Endodermal cell (in vitro differentiated cells): ENCODE results near the gene MDH2. TPM values are rescaled to one million over a fixed set of nuclear protein-coding genes. Genes with fewer than 3 reads are reported as not detected.

ENCODE experiments used
- DNase-seq: peaks from one replicate; pipeline ENCODE4 v3.0.0-alpha.2; 2017
- H3K27ac ChIP-seq: 2 replicates; pipeline ENCODE4 v1.5.1; 2013; ENCODE audit warnings: mild to moderate bottlenecking, low read depth, low read length, moderate library complexity
- H3K27me3 ChIP-seq: 2 replicates; pipeline ENCODE4 v1.6.1; 2013; ENCODE audit warnings: mild to moderate bottlenecking, low read length, moderate library complexity; ENCODE audit not compliant: insufficient read depth, control insufficient read depth, poor library complexity, severe bottlenecking
- H3K36me3 ChIP-seq: 2 replicates; pipeline ENCODE4 v1.7.0; 2013; ENCODE audit warnings: mild to moderate bottlenecking, low read length, moderate library complexity; ENCODE audit not compliant: control insufficient read depth, insufficient read depth
- H3K4me1 ChIP-seq: one replicate; pipeline ENCODE4 v1.7.0; 2013; ENCODE audit warnings: low read length; ENCODE audit not compliant: control insufficient read depth, insufficient read depth
- H3K4me3 ChIP-seq: 2 replicates; pipeline ENCODE4 v1.5.1; 2013; ENCODE audit warnings: mild to moderate bottlenecking, low read length, moderate library complexity
- H3K9ac ChIP-seq: 2 replicates; pipeline ENCODE4 v1.6.1; 2013; ENCODE audit warnings: mild to moderate bottlenecking, low read length, moderate library complexity; ENCODE audit not compliant: poor library complexity, severe bottlenecking; ENCODE audit errors: extremely low read depth
- H3K9me3 ChIP-seq: 2 replicates; pipeline ENCODE4 v1.6.1; 2013; ENCODE audit warnings: mild to moderate bottlenecking, low read length, moderate library complexity; ENCODE audit not compliant: control insufficient read depth
- H3K27ac Mint-ChIP-seq: 2 replicates; pipeline ENCODE4 v1.8.0; 2020; ENCODE audit warnings: mixed read lengths
- H3K27me3 Mint-ChIP-seq: 2 replicates; pipeline ENCODE4 v1.8.0; 2021; ENCODE audit warnings: mild to moderate bottlenecking, mixed read lengths; ENCODE audit not compliant: insufficient read depth
- H3K36me3 Mint-ChIP-seq: 2 replicates; pipeline ENCODE4 v1.8.0; 2020; ENCODE audit warnings: low read depth, mixed read lengths
- H3K4me1 Mint-ChIP-seq: 2 replicates; pipeline ENCODE4 v1.8.0; 2020; ENCODE audit warnings: mixed read lengths
- H3K4me3 Mint-ChIP-seq: 2 replicates; pipeline ENCODE4 v1.8.0; 2020; ENCODE audit warnings: mild to moderate bottlenecking, moderate library complexity, mixed read lengths
- H3K9me3 Mint-ChIP-seq: 2 replicates; pipeline ENCODE4 v1.8.0; 2020; ENCODE audit warnings: mild to moderate bottlenecking, mixed read lengths
- CTCF ChIP-seq: fragments of 200-600 bp; sonication (generic); conservative IDR thresholded peaks from 2 replicates; pipeline ENCODE4 v1.5.0; 2021; ENCODE audit warnings: antibody characterized with exemption, mild to moderate bottlenecking
- WGBS, 2 experiments: methylation state at CpG; one replicate each; pipeline versions ENCODE4 v1.1.5 to v1.1.7; 2013; ENCODE audit warnings: missing lambda C conversion rate in 2 of 2, mixed read lengths in 1 of 2; ENCODE audit not compliant: insufficient coverage in 1 of 2, insufficient read length in 1 of 2; 5-methylcytosine and 5-hydroxymethylcytosine counted together
- total RNA-seq, 2 donors: library from RNA; stranded (reverse); fragmentation: NEBNext Ultra II Directional in 1 of 2; extraction: Animal tissue kit (Norgen Biotek cat#: 25700) in 1 of 2; gene quantifications; 2 replicates in 1 of 2; 3 replicates in 1 of 2; pipeline ENCODE4 v1.2.1, GENCODE V29; 2021

MDH2 gene
- total RNA-seq, 2 donors from 2014 or later: 211 to 253 TPM

GRCh38 chr7:76064208-76064970 is 16.5 kb downstream of the MDH2 start:
- Mint-ChIP-seq H3K4me1 (no peaks in the 10 kb centered on the region), H3K9me3 (no peaks in the 10 kb centered on the region), H3K27ac (no peak overlapping the region), H3K27me3 (no peaks in the 10 kb centered on the region), H3K36me3 (peaks cover 72% of the 10 kb centered on the region), H3K4me3 (no peak overlapping the region)
- H3K36me3 ChIP-seq: peaks cover 62% of the 10 kb centered on the region
- no peaks in the 10 kb centered on the region for H3K9me3 ChIP-seq
- DNase-seq: no peak
- no peak for TF ChIP-seq CTCF
- no peak overlapping the region for H3K4me3 ChIP-seq
- no peak overlapping the region for H3K9ac ChIP-seq
- no peaks in the 10 kb centered on the region for H3K27me3 ChIP-seq
- no peak overlapping the region for H3K27ac ChIP-seq
- no peaks in the 10 kb centered on the region for H3K4me1 ChIP-seq
- 96 to 97% methylated on average over 15 to 24 of the region's 24 CpGs for WGBS, 2 experiments

GRCh38 chr7:76065016-76065612 is 17.2 kb downstream of the MDH2 start:
- Mint-ChIP-seq H3K27me3 (no peaks in the 10 kb centered on the region), H3K4me3 (no peak overlapping the region), H3K36me3 (peaks cover 66% of the 10 kb centered on the region), H3K4me1 (no peaks in the 10 kb centered on the region), H3K27ac (no peak overlapping the region), H3K9me3 (no peaks in the 10 kb centered on the region)
- peaks cover 55% of the 10 kb centered on the region for H3K36me3 ChIP-seq
- no peak overlapping the region for H3K4me3 ChIP-seq
- no peak for TF ChIP-seq CTCF
- DNase-seq: no peak
- H3K9me3 ChIP-seq: no peaks in the 10 kb centered on the region
- H3K4me1 ChIP-seq: no peaks in the 10 kb centered on the region
- no peak overlapping the region for H3K27ac ChIP-seq
- 93 to 95% methylated on average over 11 to 14 of the region's 14 CpGs for WGBS, 2 experiments
- H3K9ac ChIP-seq: no peak overlapping the region
- H3K27me3 ChIP-seq: no peaks in the 10 kb centered on the region

GRCh38 chr7:76066716-76067503 is 19.0 kb downstream of the MDH2 start:
- Histone ChIP-seq H3K9ac (no peak overlapping the region), H3K4me1 (no peaks in the 10 kb centered on the region), H3K36me3 (peaks cover 42% of the 10 kb centered on the region), H3K4me3 (no peak overlapping the region), H3K27ac (no peak overlapping the region), H3K27me3 (no peaks in the 10 kb centered on the region), H3K9me3 (no peaks in the 10 kb centered on the region)
- no peaks in the 10 kb centered on the region for H3K9me3 Mint-ChIP-seq
- no peak for TF ChIP-seq CTCF
- 93 to 97% methylated on average over 10 to 14 of the region's 14 CpGs for WGBS, 2 experiments
- H3K4me3 Mint-ChIP-seq: no peak overlapping the region
- no peaks in the 10 kb centered on the region for H3K27me3 Mint-ChIP-seq
- no peak for DNase-seq
- H3K4me1 Mint-ChIP-seq: no peaks in the 10 kb centered on the region
- peaks cover 52% of the 10 kb centered on the region for H3K36me3 Mint-ChIP-seq
- H3K27ac Mint-ChIP-seq: no peak overlapping the region
